Measurements from ENCODE around the gene TEX38. TPM values are rescaled to one million over a fixed set of nuclear protein-coding genes. Genes with fewer than 3 reads are reported as not detected.

TEX38 gene
- not detected for total RNA-seq
- polyA plus RNA-seq, result 0.37 TPM

DNA sequence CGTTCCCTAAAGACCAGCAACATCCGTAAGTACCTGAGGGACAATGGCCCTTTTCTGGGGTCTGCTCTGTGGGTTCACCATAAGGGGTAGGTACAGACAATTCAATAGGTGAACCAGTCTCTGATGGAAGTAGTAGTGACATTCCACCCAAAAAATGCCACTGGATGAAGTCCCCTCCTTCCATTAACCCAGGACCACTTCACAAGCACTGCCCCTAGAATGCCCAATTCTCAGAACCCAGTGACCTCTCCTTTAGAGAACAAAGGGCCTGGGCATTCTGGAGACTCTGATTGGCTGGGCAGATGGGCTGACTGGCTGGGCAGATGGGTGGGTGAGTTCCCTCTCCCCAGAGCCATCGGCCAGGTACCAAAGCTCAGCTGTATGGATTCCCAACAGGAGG, at the start of gene TEX38:
Gene TEX38, plus strand, starts transcription at position 301 of the 400 bp plus-strand sequence. Its CDS starts 81 bp downstream, at position 382.
- peak within 1 kb of the TSS in 1 of 7 donors; percentile 76 for H3K4me3 Mint-ChIP-seq
- DNase-seq, result no peak
- peaks cover 32% of the 10 kb centered on the region for H3K4me1 ChIP-seq (ENCODE audit: insufficient read depth, low read length)
- no peaks in the 10 kb centered on the region for H3K9me3 Mint-ChIP-seq
- no peaks in the 10 kb centered on the region for H3K27me3 ChIP-seq (ENCODE audit: insufficient read depth, low read length, poor library complexity, severe bottlenecking)
- H3K27me3 Mint-ChIP-seq, result no peaks in the 10 kb centered on the region
- peak within 1 kb of the TSS in 6 of 8 donors; percentile 31 to 96 (median 60) for H3K27ac Mint-ChIP-seq
- no peaks in the 10 kb centered on the region for H3K36me3 ChIP-seq (ENCODE audit: insufficient read depth, low read length)
- peaks cover 0 to 21% (median 4%) of the 10 kb centered on the region in 3 donors for H3K36me3 Mint-ChIP-seq
- no peaks in the 10 kb centered on the region for H3K9me3 ChIP-seq (ENCODE audit: low read length)
- H3K27ac ChIP-seq (ENCODE audit: low read depth, low read length), result no peak within 1 kb of the TSS
- CTCF ChIA-PET, result no interaction called here
- peaks cover 25 to 33% (median 30%) of the 10 kb centered on the region in 3 donors for H3K4me1 Mint-ChIP-seq
- H3K4me3 ChIP-seq (ENCODE audit: low read length), result no peak within 1 kb of the TSS
- POLR2A ChIA-PET, result no interaction called here

DNA sequence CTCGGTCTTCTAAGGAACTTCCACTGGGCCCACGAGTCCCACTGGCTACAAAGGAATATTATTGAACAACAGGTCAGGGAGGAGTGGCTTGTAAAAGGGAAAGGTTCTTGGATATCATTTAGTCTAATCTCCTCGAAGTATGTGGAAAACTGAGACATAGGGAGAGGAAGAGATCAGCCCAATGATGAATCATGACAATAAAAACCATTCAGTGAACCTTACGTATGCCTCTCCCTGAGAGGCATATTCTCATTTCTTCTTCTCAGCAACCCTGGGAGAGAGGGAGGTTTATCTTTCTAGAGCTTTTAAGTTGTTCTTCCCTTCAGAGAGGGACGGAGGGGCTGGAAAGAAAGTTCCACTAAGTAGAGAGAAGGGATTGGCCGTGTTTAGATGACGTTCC, 49.7 kb upstream of the TEX38 start:
- Mint-ChIP-seq H3K36me3 (peaks cover 0 to 2% (median 0%) of the 10 kb centered on the region in 3 donors), H3K27me3 (no peaks in the 10 kb centered on the region), H3K27ac (peak overlapping the region in 1 of 8 donors; percentile 50), H3K9me3 (no peaks in the 10 kb centered on the region), H3K4me1 (peaks cover 5 to 9% (median 9%) of the 10 kb centered on the region in 3 donors), H3K4me3 (no peak overlapping the region)
- Histone ChIP-seq H3K9me3 (ENCODE audit: low read length) (no peaks in the 10 kb centered on the region), H3K4me3 (ENCODE audit: low read length) (no peak overlapping the region), H3K27me3 (ENCODE audit: insufficient read depth, low read length, poor library complexity, severe bottlenecking) (no peaks in the 10 kb centered on the region), H3K27ac (ENCODE audit: low read depth, low read length) (no peak overlapping the region), H3K4me1 (ENCODE audit: insufficient read depth, low read length) (peaks cover 7% of the 10 kb centered on the region), H3K36me3 (ENCODE audit: insufficient read depth, low read length) (no peaks in the 10 kb centered on the region)
- ChIA-PET POLR2A (no interaction called here), CTCF (interaction anchor here (1.4 kb wide), 1 partner anchor 103 kb away, joined by 4 read pairs; no protein-coding TSS in a partner anchor)
- no peak for DNase-seq

DNA sequence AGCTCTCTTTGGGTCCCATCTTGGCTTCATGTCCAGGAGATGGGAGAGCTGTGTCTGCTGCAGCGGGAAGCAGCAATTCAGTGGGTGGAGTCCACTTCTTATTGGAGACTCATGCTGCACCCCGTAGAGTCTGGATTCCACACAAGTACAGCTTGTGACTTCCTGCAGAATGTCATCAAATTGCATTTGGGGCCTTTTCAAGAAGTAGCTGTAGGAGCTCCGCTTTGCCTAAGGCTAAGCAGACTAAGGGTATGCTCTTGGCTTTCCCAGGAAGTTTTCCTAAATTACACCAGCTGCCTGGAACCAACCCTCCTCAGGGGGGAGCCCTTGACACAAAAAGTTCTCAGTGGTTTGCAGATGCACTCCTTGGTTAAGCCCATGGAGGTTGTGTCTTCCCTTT, 49.3 kb upstream of the TEX38 start:
- ChIA-PET CTCF (interaction anchor here (1.4 kb wide), 1 partner anchor 102 kb away, joined by 4 read pairs; no protein-coding TSS in a partner anchor), POLR2A (no interaction called here)
- peaks cover 1 to 5% (median 4%) of the 10 kb centered on the region in 3 donors for H3K4me1 Mint-ChIP-seq
- H3K27me3 Mint-ChIP-seq, result no peaks in the 10 kb centered on the region
- H3K27ac Mint-ChIP-seq, result no peak overlapping the region
- Histone ChIP-seq H3K9me3 (ENCODE audit: low read length) (no peaks in the 10 kb centered on the region), H3K4me1 (ENCODE audit: insufficient read depth, low read length) (peaks cover 3% of the 10 kb centered on the region), H3K4me3 (ENCODE audit: low read length) (no peak overlapping the region), H3K36me3 (ENCODE audit: insufficient read depth, low read length) (no peaks in the 10 kb centered on the region), H3K27me3 (ENCODE audit: insufficient read depth, low read length, poor library complexity, severe bottlenecking) (no peaks in the 10 kb centered on the region), H3K27ac (ENCODE audit: low read depth, low read length) (no peak overlapping the region)
- no peaks in the 10 kb centered on the region for H3K36me3 Mint-ChIP-seq
- H3K9me3 Mint-ChIP-seq, result no peaks in the 10 kb centered on the region
- no peak for DNase-seq
- no peak overlapping the region for H3K4me3 Mint-ChIP-seq

DNA sequence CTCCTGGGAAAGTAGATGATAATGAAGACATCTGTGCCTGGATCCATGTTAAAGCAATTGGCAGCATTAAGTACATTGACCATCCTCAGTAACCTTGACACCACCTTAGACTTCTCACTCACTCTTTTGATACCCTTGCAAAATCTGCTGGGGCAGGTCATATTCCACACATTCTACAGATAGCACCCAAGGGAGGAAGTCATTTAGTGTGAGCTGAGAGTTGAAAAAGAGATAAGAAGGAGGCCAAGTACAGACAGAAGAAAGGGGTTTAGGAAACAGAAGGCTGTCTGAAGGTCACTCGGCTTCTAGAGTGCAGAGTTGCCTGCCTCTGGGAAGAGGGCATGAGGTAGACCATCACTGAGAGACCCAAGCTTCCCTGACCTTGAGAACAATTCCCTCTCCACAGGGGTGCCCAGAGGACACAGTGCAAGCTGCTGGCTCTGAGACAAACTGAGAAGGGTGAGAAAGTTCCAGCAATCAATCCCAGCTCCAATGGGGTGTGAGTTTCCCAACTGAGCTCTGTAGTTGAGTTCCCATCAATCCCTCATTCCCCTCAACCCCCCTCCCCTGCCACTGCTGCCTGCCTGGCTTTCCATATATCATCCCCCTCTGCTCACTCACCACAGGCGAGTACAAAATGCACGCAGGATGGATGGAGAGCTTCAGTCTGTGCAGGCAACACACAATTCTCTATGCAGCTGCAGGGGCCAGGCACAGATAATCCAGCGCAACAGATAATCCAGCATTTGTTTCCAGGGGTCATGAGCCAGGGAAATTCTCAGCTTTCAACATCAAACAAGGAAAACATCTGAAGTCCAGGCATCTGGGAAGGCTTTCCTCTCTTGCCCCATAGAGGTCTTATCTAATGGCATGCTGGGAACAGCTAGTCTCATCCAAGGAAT, 47.7 kb upstream of the TEX38 start:
- no peaks in the 10 kb centered on the region for H3K9me3 ChIP-seq (ENCODE audit: low read length)
- no peaks in the 10 kb centered on the region for H3K4me1 Mint-ChIP-seq
- H3K4me3 ChIP-seq (ENCODE audit: low read length), result no peak overlapping the region
- no peaks in the 10 kb centered on the region for H3K27me3 Mint-ChIP-seq
- no peak overlapping the region for H3K4me3 Mint-ChIP-seq
- no peaks in the 10 kb centered on the region for H3K4me1 ChIP-seq (ENCODE audit: insufficient read depth, low read length)
- no peak for DNase-seq
- CTCF ChIA-PET, result interaction anchor here (0.7 kb wide), 1 partner anchor 101 kb away, joined by 3 read pairs; no protein-coding TSS in a partner anchor
- H3K9me3 Mint-ChIP-seq, result no peaks in the 10 kb centered on the region
- H3K27ac ChIP-seq (ENCODE audit: low read depth, low read length), result no peak overlapping the region
- H3K36me3 Mint-ChIP-seq, result peaks cover 0 to 3% (median 0%) of the 10 kb centered on the region in 3 donors
- H3K27me3 ChIP-seq (ENCODE audit: insufficient read depth, low read length, poor library complexity, severe bottlenecking), result no peaks in the 10 kb centered on the region
- H3K36me3 ChIP-seq (ENCODE audit: insufficient read depth, low read length), result no peaks in the 10 kb centered on the region
- POLR2A ChIA-PET, result interaction anchor here (0.8 kb wide), 1 partner anchor 9 kb away, joined by 3 read pairs; no protein-coding TSS in a partner anchor
- H3K27ac Mint-ChIP-seq, result no peak overlapping the region

DNA sequence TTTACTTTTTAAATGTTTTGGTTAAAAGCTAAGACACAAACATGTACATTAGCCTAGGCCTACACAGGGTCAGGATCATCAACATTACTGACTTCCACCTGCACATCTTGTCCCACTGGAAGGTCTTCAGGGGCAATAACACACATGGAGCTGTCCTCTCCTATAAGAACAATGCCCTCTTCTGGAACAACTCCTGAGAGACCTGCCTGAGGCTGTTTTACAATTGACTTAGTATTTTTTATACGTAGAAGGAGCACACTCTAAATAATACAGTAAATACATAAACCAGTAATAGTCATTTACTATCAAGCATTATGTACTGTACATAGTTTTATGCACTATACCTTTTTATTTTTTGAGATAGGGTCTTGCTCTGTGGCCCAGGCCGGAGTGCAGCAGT, 40.9 kb upstream of the TEX38 start:
- Mint-ChIP-seq H3K4me1 (no peaks in the 10 kb centered on the region), H3K27ac (no peak overlapping the region), H3K36me3 (peaks cover 3 to 57% (median 9%) of the 10 kb centered on the region in 3 donors), H3K9me3 (no peaks in the 10 kb centered on the region), H3K4me3 (no peak overlapping the region), H3K27me3 (no peaks in the 10 kb centered on the region)
- Histone ChIP-seq H3K4me3 (ENCODE audit: low read length) (no peak overlapping the region), H3K4me1 (ENCODE audit: insufficient read depth, low read length) (no peaks in the 10 kb centered on the region), H3K9me3 (ENCODE audit: low read length) (no peaks in the 10 kb centered on the region), H3K36me3 (ENCODE audit: insufficient read depth, low read length) (peaks cover 21% of the 10 kb centered on the region), H3K27ac (ENCODE audit: low read depth, low read length) (no peak overlapping the region), H3K27me3 (ENCODE audit: insufficient read depth, low read length, poor library complexity, severe bottlenecking) (no peaks in the 10 kb centered on the region)
- ChIA-PET POLR2A (interaction anchor here (0.6 kb wide), 1 partner anchor 19 kb away, joined by 3 read pairs; no protein-coding TSS in a partner anchor), CTCF (interaction anchor here (1.3 kb wide), 1 partner anchor 36 kb away, joined by 3 read pairs; no protein-coding TSS in a partner anchor)
- DNase-seq, result no peak

DNA sequence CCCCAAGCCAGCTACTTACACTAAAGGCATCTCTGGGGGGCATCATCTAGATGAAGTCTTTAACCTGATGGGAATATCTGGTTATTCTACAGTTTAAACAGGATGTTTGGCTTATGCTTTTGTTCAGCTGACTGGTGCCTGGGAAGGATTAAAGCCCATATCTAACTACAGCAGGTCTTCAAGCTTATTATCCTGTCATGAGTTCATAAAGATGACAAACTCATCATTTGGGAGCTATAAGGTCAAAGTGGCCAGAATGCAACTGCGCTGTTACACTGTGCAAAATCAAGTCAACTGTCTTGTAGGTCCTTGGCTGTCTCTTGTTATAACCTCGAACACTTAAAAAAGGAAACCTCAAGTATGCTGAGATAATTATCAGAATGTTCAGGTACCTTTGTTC, 36.4 kb upstream of the TEX38 start:
- POLR2A ChIA-PET, result interaction anchor here (1.0 kb wide), 1 partner anchor 30 kb away, joined by 6 read pairs; no protein-coding TSS in a partner anchor

DNA sequence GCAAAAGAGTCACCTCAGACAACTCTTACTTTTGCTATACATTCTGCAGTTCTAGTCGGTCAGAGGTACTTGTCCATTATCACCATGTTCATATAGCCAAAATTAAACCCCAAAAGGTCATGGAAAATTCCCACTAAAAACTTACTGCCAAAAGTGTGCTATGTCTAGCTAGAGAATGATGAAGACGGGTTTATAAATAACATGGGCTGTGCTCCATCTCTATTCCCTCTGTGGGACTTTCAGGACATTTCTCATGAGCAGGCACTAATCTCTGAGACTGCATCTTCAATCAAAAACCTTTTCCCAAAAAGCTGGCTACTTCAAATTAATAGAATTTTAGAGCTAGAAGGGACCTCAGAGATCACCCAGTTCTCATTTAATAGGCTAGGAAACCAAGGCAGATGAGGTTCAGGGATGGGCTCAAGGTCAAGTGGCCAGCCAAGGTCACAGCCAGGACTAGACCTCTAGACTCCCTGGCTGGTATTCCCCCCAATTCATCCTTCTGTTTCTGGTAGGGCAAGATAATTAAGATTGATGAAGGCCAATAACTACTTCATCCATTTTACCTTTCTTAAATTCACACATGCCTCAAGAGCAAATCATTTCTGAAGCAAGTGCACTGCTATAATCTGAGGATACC, 34.1 kb upstream of the TEX38 start:
- H3K27ac Mint-ChIP-seq, result peak overlapping the region in 2 of 8 donors; percentile 51 to 72
- H3K9me3 Mint-ChIP-seq, result no peaks in the 10 kb centered on the region
- H3K4me1 ChIP-seq (ENCODE audit: insufficient read depth, low read length), result no peaks in the 10 kb centered on the region
- H3K4me3 ChIP-seq (ENCODE audit: low read length), result no peak overlapping the region
- ChIA-PET CTCF (no interaction called here), POLR2A (no interaction called here)
- H3K27ac ChIP-seq (ENCODE audit: low read depth, low read length), result no peak overlapping the region
- H3K36me3 ChIP-seq (ENCODE audit: insufficient read depth, low read length), result peaks cover 15% of the 10 kb centered on the region
- H3K27me3 ChIP-seq (ENCODE audit: insufficient read depth, low read length, poor library complexity, severe bottlenecking), result no peaks in the 10 kb centered on the region
- peaks cover 0 to 2% (median 0%) of the 10 kb centered on the region in 3 donors for H3K4me1 Mint-ChIP-seq
- H3K36me3 Mint-ChIP-seq, result peaks cover 2 to 79% (median 28%) of the 10 kb centered on the region in 3 donors
- no peaks in the 10 kb centered on the region for H3K27me3 Mint-ChIP-seq
- H3K4me3 Mint-ChIP-seq, result no peak overlapping the region
- H3K9me3 ChIP-seq (ENCODE audit: low read length), result no peaks in the 10 kb centered on the region
- no peak for DNase-seq

More for the DNA sequence above, 36.4 kb upstream of the TEX38 start:
- H3K27me3 Mint-ChIP-seq, result no peaks in the 10 kb centered on the region
- no peaks in the 10 kb centered on the region for H3K9me3 Mint-ChIP-seq
- DNase-seq, result no peak
- Histone ChIP-seq H3K4me1 (ENCODE audit: insufficient read depth, low read length) (no peaks in the 10 kb centered on the region), H3K36me3 (ENCODE audit: insufficient read depth, low read length) (peaks cover 23% of the 10 kb centered on the region), H3K27me3 (ENCODE audit: insufficient read depth, low read length, poor library complexity, severe bottlenecking) (no peaks in the 10 kb centered on the region), H3K27ac (ENCODE audit: low read depth, low read length) (no peak overlapping the region), H3K9me3 (ENCODE audit: low read length) (no peaks in the 10 kb centered on the region), H3K4me3 (ENCODE audit: low read length) (no peak overlapping the region)
- no peak overlapping the region for H3K27ac Mint-ChIP-seq
- CTCF ChIA-PET, result no interaction called here
- H3K4me1 Mint-ChIP-seq, result no peaks in the 10 kb centered on the region
- H3K4me3 Mint-ChIP-seq, result no peak overlapping the region
- H3K36me3 Mint-ChIP-seq, result peaks cover 3 to 80% (median 20%) of the 10 kb centered on the region in 3 donors

DNA sequence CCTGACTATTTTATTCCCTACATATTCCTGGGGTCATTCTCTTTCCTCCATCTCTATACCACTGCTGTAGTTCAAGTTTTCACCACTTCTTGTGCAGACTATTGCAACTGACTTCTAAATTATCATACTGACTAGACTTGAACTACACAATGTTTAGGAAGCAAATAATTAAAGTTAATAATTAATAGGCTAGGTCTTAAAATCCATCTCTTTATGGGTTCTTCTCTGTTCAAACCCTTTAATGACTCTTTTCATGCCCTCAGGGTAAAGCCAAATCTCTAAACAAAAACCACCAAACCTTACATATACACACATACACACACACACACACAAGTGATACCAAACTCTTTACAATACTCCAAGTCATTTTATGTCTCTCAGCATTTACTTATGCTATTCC, 32.7 kb upstream of the TEX38 start:
- CTCF ChIA-PET, result no interaction called here
- no peak overlapping the region for H3K4me3 Mint-ChIP-seq

More for the DNA sequence above, 32.7 kb upstream of the TEX38 start:
- POLR2A ChIA-PET, result no interaction called here
- DNase-seq, result no peak
- Mint-ChIP-seq H3K4me1 (peaks cover 0 to 2% (median 0%) of the 10 kb centered on the region in 3 donors), H3K27me3 (no peaks in the 10 kb centered on the region), H3K9me3 (no peaks in the 10 kb centered on the region), H3K36me3 (peaks cover 0 to 75% (median 29%) of the 10 kb centered on the region in 3 donors), H3K27ac (peak overlapping the region in 5 of 8 donors; percentile 4 to 71 (median 51))
- no peaks in the 10 kb centered on the region for H3K27me3 ChIP-seq (ENCODE audit: insufficient read depth, low read length, poor library complexity, severe bottlenecking)
- no peaks in the 10 kb centered on the region for H3K9me3 ChIP-seq (ENCODE audit: low read length)
- no peak overlapping the region for H3K4me3 ChIP-seq (ENCODE audit: low read length)
- no peak overlapping the region for H3K27ac ChIP-seq (ENCODE audit: low read depth, low read length)
- H3K36me3 ChIP-seq (ENCODE audit: insufficient read depth, low read length), result peaks cover 6% of the 10 kb centered on the region
- H3K4me1 ChIP-seq (ENCODE audit: insufficient read depth, low read length), result no peaks in the 10 kb centered on the region

All from CD8-positive, alpha-beta memory T cell (primary cell).